ENCODE data around the gene GCLC. TPM values are rescaled to one million over a fixed set of nuclear protein-coding genes. Genes with fewer than 3 reads are reported as not detected.

GCLC gene
- total RNA-seq, 1 donor from 2014 or later = 31.6 TPM

DNA sequence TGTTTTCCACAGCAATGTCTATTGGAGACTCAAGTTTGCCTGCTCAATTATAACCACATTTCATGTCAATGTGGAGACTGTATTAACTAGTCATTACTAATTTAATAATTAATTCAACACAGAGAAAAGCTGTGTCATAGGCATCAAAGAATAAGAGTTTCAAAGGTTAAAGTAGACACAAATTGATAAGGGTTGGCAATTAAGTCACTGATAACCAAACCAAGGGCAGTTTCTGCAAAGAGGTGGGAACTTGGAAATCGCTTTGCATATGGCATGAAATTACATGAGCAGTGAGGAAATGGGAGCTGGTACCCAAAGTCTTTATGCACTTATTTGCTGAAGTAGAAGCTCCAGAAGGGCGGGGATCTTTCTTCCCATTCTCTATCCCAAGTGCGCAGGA lies 34.2 kb downstream of the GCLC start:
- Mint-ChIP-seq H3K9me3 (ENCODE audit: unreplicated experiment) (no peaks in the 10 kb centered on the region), H3K27ac (ENCODE audit: unreplicated experiment) (no peak overlapping the region), H3K4me1 (ENCODE audit: low read depth, unreplicated experiment) (peaks cover 3% of the 10 kb centered on the region), H3K36me3 (ENCODE audit: low read depth, unreplicated experiment) (peaks cover 14% of the 10 kb centered on the region), H3K27me3 (ENCODE audit: low read depth, unreplicated experiment) (no peaks in the 10 kb centered on the region), H3K4me3 (ENCODE audit: unreplicated experiment) (no peak overlapping the region)
- Histone ChIP-seq H3K9ac (ENCODE audit: low read length) (no peak overlapping the region), H3K36me3 (ENCODE audit: insufficient read depth, low read length) (peaks cover 10% of the 10 kb centered on the region), H2AFZ (ENCODE audit: low read depth, low read length) (no peak overlapping the region), H3K79me2 (ENCODE audit: insufficient read depth, low read length) (no peaks in the 10 kb centered on the region), H3K4me2 (ENCODE audit: low read length) (no peak overlapping the region), H3K27ac (ENCODE audit: low read depth, low read length) (no peak overlapping the region), H3K4me1 (ENCODE audit: insufficient read depth, low read length) (no peaks in the 10 kb centered on the region), H3K27me3 (ENCODE audit: insufficient read depth, low read length) (no peaks in the 10 kb centered on the region), H4K20me1 (ENCODE audit: insufficient read depth, low read length) (no peaks in the 10 kb centered on the region), H3K4me3 (ENCODE audit: insufficient read depth, low read depth, low read length) (no peak overlapping the region), H3K9me3 (ENCODE audit: insufficient read depth, low read depth, low read length) (no peaks in the 10 kb centered on the region)
- TF ChIP-seq, protein P1, sequence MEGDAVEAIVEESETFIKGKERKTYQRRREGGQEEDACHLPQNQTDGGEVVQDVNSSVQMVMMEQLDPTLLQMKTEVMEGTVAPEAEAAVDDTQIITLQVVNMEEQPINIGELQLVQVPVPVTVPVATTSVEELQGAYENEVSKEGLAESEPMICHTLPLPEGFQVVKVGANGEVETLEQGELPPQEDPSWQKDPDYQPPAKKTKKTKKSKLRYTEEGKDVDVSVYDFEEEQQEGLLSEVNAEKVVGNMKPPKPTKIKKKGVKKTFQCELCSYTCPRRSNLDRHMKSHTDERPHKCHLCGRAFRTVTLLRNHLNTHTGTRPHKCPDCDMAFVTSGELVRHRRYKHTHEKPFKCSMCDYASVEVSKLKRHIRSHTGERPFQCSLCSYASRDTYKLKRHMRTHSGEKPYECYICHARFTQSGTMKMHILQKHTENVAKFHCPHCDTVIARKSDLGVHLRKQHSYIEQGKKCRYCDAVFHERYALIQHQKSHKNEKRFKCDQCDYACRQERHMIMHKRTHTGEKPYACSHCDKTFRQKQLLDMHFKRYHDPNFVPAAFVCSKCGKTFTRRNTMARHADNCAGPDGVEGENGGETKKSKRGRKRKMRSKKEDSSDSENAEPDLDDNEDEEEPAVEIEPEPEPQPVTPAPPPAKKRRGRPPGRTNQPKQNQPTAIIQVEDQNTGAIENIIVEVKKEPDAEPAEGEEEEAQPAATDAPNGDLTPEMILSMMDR (IDR thresholded peaks at IDR 0.05; ENCODE audit: insufficient read depth, low read depth, low read length) = no peak
- TF ChIP-seq EZH2 (IDR thresholded peaks at IDR 0.05; ENCODE audit: insufficient read depth, low read length) = no peak
- FAIRE-seq (no peak), DNase-seq (ENCODE audit: low read depth) (no peak)

DNA sequence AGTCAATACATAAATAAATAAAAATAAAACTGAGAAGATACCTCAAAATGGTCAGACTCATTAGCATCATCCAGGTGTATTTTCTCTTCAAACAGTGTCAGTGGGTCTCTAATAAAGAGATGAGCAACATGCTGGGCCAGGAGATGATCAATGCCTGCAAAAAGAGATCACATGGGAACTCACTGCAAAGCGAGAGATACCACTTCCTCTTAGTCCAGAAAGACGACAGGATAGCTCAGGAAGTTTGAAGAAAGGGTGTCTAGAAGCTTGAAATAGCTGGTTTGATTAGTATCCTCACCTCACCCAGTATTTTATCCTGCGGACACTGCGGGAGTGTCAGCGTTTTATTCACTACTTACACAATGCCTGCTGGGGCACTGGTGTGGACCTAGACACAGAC lies 38.0 kb downstream of the GCLC start:
- no peak overlapping the region for H3K4me3 ChIP-seq (ENCODE audit: insufficient read depth, low read depth, low read length)
- H2AFZ ChIP-seq (ENCODE audit: low read depth, low read length) = no peak overlapping the region
- H3K27ac Mint-ChIP-seq (ENCODE audit: unreplicated experiment) = no peak overlapping the region
- H3K27me3 ChIP-seq (ENCODE audit: insufficient read depth, low read length) = no peaks in the 10 kb centered on the region
- H3K27ac ChIP-seq (ENCODE audit: low read depth, low read length) = no peak overlapping the region
- no peak overlapping the region for H3K9ac ChIP-seq (ENCODE audit: low read length)
- H3K27me3 Mint-ChIP-seq (ENCODE audit: low read depth, unreplicated experiment) = no peaks in the 10 kb centered on the region
- H3K36me3 Mint-ChIP-seq (ENCODE audit: low read depth, unreplicated experiment) = peaks cover 15% of the 10 kb centered on the region
- H3K4me1 ChIP-seq (ENCODE audit: insufficient read depth, low read length) = no peaks in the 10 kb centered on the region
- H3K4me3 Mint-ChIP-seq (ENCODE audit: unreplicated experiment) = no peak overlapping the region
- H3K4me1 Mint-ChIP-seq (ENCODE audit: low read depth, unreplicated experiment) = peaks cover 5% of the 10 kb centered on the region
- peaks cover 17% of the 10 kb centered on the region for H3K36me3 ChIP-seq (ENCODE audit: insufficient read depth, low read length)
- no peaks in the 10 kb centered on the region for H3K79me2 ChIP-seq (ENCODE audit: insufficient read depth, low read length)
- FAIRE-seq = no peak
- no peak for DNase-seq (ENCODE audit: low read depth)
- TF ChIP-seq, protein P1 (IDR thresholded peaks at IDR 0.05; ENCODE audit: insufficient read depth, low read depth, low read length) = no peak
- no peak for TF ChIP-seq EZH2 (IDR thresholded peaks at IDR 0.05; ENCODE audit: insufficient read depth, low read length)
- no peak overlapping the region for H3K4me2 ChIP-seq (ENCODE audit: low read length)
- H3K9me3 ChIP-seq (ENCODE audit: insufficient read depth, low read depth, low read length) = no peaks in the 10 kb centered on the region
- H4K20me1 ChIP-seq (ENCODE audit: insufficient read depth, low read length) = no peaks in the 10 kb centered on the region
- no peaks in the 10 kb centered on the region for H3K9me3 Mint-ChIP-seq (ENCODE audit: unreplicated experiment)

DNA sequence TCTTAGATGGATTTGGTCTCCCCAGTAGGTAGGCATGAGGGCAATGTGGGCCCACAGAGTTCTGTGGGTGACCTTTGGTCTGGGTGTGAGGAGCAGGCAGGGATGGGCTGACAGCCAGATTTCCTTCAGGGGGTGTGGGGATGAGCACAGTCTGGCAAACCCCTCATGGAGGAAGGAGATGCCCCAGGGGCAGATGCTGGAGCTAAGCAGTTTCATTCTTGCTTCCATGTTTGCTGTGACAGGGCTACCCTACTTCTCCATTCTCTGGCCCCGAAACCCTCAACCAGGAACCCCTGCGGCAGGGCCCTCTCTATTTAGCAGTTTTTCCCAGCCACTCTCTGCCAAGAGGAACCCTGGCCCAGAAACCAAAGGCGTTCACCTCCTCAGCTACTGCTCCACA lies 40.4 kb downstream of the GCLC start:
- Mint-ChIP-seq H3K36me3 (ENCODE audit: low read depth, unreplicated experiment) (peaks cover 20% of the 10 kb centered on the region), H3K9me3 (ENCODE audit: unreplicated experiment) (no peaks in the 10 kb centered on the region), H3K4me3 (ENCODE audit: unreplicated experiment) (no peak overlapping the region), H3K4me1 (ENCODE audit: low read depth, unreplicated experiment) (peaks cover 5% of the 10 kb centered on the region), H3K27me3 (ENCODE audit: low read depth, unreplicated experiment) (no peaks in the 10 kb centered on the region), H3K27ac (ENCODE audit: unreplicated experiment) (no peak overlapping the region)
- no peak overlapping the region for H2AFZ ChIP-seq (ENCODE audit: low read depth, low read length)
- DNase-seq (ENCODE audit: low read depth) = no peak
- H3K9ac ChIP-seq (ENCODE audit: low read length) = no peak overlapping the region
- no peaks in the 10 kb centered on the region for H4K20me1 ChIP-seq (ENCODE audit: insufficient read depth, low read length)
- H3K9me3 ChIP-seq (ENCODE audit: insufficient read depth, low read depth, low read length) = no peaks in the 10 kb centered on the region
- H3K4me1 ChIP-seq (ENCODE audit: insufficient read depth, low read length) = no peaks in the 10 kb centered on the region
- no peak overlapping the region for H3K4me3 ChIP-seq (ENCODE audit: insufficient read depth, low read depth, low read length)
- no peak for FAIRE-seq
- no peak overlapping the region for H3K4me2 ChIP-seq (ENCODE audit: low read length)
- no peaks in the 10 kb centered on the region for H3K27me3 ChIP-seq (ENCODE audit: insufficient read depth, low read length)
- no peak for TF ChIP-seq EZH2 (IDR thresholded peaks at IDR 0.05; ENCODE audit: insufficient read depth, low read length)
- H3K79me2 ChIP-seq (ENCODE audit: insufficient read depth, low read length) = no peaks in the 10 kb centered on the region
- peaks cover 16% of the 10 kb centered on the region for H3K36me3 ChIP-seq (ENCODE audit: insufficient read depth, low read length)
- no peak overlapping the region for H3K27ac ChIP-seq (ENCODE audit: low read depth, low read length)
